ENCODE results near the gene CDKAL1. TPM values are rescaled to one million over a fixed set of nuclear protein-coding genes. Genes with fewer than 3 reads are reported as not detected.

CDKAL1 gene
- total RNA-seq, 1 donor from 2014 or later, result 39.6 TPM

- no peaks in the 10 kb centered on the region for H3K36me3 ChIP-seq
- DNase-seq (ENCODE audit: low spot score), result peak; percentile 55
- H3K4me3 ChIP-seq, result no peak overlapping the region
- no peaks in the 10 kb centered on the region for H3K36me3 Mint-ChIP-seq
- H3K27ac ChIP-seq, result no peak overlapping the region
- H3K4me2 ChIP-seq, result peak overlapping the region; percentile 60
- no peaks in the 10 kb centered on the region for H3K9me3 Mint-ChIP-seq
- no peak overlapping the region for H2AFZ ChIP-seq (replicated peaks)
- no peaks in the 10 kb centered on the region for H4K20me1 ChIP-seq (ENCODE audit: low read depth)
- no peaks in the 10 kb centered on the region for H3K79me2 ChIP-seq (ENCODE audit: low read depth)
- H3K9me3 ChIP-seq (ENCODE audit: low read depth), result no peaks in the 10 kb centered on the region
- no peak overlapping the region for H3K27ac Mint-ChIP-seq
- no peaks in the 10 kb centered on the region for H3F3A ChIP-seq (ENCODE audit: low read depth)
- H3K4me1 ChIP-seq, result peaks cover 37% of the 10 kb centered on the region
- TF ChIP-seq CTCF (IDR thresholded peaks at IDR 0.05) (no peak), EZH2 (IDR thresholded peaks at IDR 0.05) (no peak), EZH2phosphoT487 (IDR thresholded peaks at IDR 0.05) (no peak)
- peaks cover 28% of the 10 kb centered on the region for H3K4me1 Mint-ChIP-seq
- no peak overlapping the region for H3K4me3 Mint-ChIP-seq
- H3K27me3 Mint-ChIP-seq (ENCODE audit: insufficient read depth, low read depth), result peaks cover 3% of the 10 kb centered on the region
- H3K27me3 ChIP-seq, result no peaks in the 10 kb centered on the region
- H3K9ac ChIP-seq, result no peak overlapping the region
Measured at GRCh38 chr6:20868397-20869096, 334.3 kb downstream of the CDKAL1 start.

GRCh38 chr6:20870021-20870420 is 335.8 kb downstream of the CDKAL1 start:
- Mint-ChIP-seq H3K9me3 (no peaks in the 10 kb centered on the region), H3K4me3 (no peak overlapping the region), H3K27ac (no peak overlapping the region), H3K27me3 (ENCODE audit: insufficient read depth, low read depth) (peaks cover 3% of the 10 kb centered on the region), H3K36me3 (no peaks in the 10 kb centered on the region), H3K4me1 (peaks cover 30% of the 10 kb centered on the region)
- peaks cover 42% of the 10 kb centered on the region for H3K4me1 ChIP-seq
- H3K4me3 ChIP-seq, result no peak overlapping the region
- no peak overlapping the region for H3K27ac ChIP-seq
- no peaks in the 10 kb centered on the region for H3K27me3 ChIP-seq
- no peak overlapping the region for H3K4me2 ChIP-seq
- TF ChIP-seq EZH2phosphoT487 (IDR thresholded peaks at IDR 0.05), result no peak
- H2AFZ ChIP-seq (replicated peaks), result no peak overlapping the region
- no peak for DNase-seq (ENCODE audit: low spot score)
- H3F3A ChIP-seq (ENCODE audit: low read depth), result no peaks in the 10 kb centered on the region
- H3K36me3 ChIP-seq, result no peaks in the 10 kb centered on the region
- H3K79me2 ChIP-seq (ENCODE audit: low read depth), result no peaks in the 10 kb centered on the region
- no peak overlapping the region for H3K9ac ChIP-seq
- no peaks in the 10 kb centered on the region for H3K9me3 ChIP-seq (ENCODE audit: low read depth)
- no peaks in the 10 kb centered on the region for H4K20me1 ChIP-seq (ENCODE audit: low read depth)

GRCh38 chr6:20870493-20870892 is 336.2 kb downstream of the CDKAL1 start:
- Histone ChIP-seq H3K4me1 (peaks cover 40% of the 10 kb centered on the region), H3F3A (ENCODE audit: low read depth) (no peaks in the 10 kb centered on the region), H3K9ac (no peak overlapping the region), H3K27me3 (no peaks in the 10 kb centered on the region), H4K20me1 (ENCODE audit: low read depth) (no peaks in the 10 kb centered on the region), H3K9me3 (ENCODE audit: low read depth) (no peaks in the 10 kb centered on the region), H2AFZ (replicated peaks) (no peak overlapping the region), H3K4me2 (no peak overlapping the region), H3K4me3 (no peak overlapping the region), H3K27ac (no peak overlapping the region), H3K79me2 (ENCODE audit: low read depth) (no peaks in the 10 kb centered on the region), H3K36me3 (no peaks in the 10 kb centered on the region)
- Mint-ChIP-seq H3K4me3 (no peak overlapping the region), H3K27me3 (ENCODE audit: insufficient read depth, low read depth) (peaks cover 3% of the 10 kb centered on the region), H3K9me3 (no peaks in the 10 kb centered on the region), H3K4me1 (peaks cover 33% of the 10 kb centered on the region), H3K27ac (no peak overlapping the region), H3K36me3 (no peaks in the 10 kb centered on the region)
- TF ChIP-seq EZH2 (IDR thresholded peaks at IDR 0.05) (no peak), EZH2phosphoT487 (IDR thresholded peaks at IDR 0.05) (no peak), CTCF (IDR thresholded peaks at IDR 0.05) (no peak)
- no peak for DNase-seq (ENCODE audit: low spot score)

- peaks cover 35% of the 10 kb centered on the region for H3K4me1 Mint-ChIP-seq
- DNase-seq (ENCODE audit: low spot score), result peak; percentile 60
Measured at GRCh38 chr6:20873425-20874190, 339.4 kb downstream of the CDKAL1 start.

More at GRCh38 chr6:20873425-20874190, 339.4 kb downstream of the CDKAL1 start:
- no peak overlapping the region for H3K4me2 ChIP-seq
- H3K9ac ChIP-seq, result no peak overlapping the region
- H3K27ac Mint-ChIP-seq, result no peak overlapping the region
- H3K27me3 Mint-ChIP-seq (ENCODE audit: insufficient read depth, low read depth), result peaks cover 3% of the 10 kb centered on the region
- H3K9me3 Mint-ChIP-seq, result no peaks in the 10 kb centered on the region
- H3K36me3 Mint-ChIP-seq, result no peaks in the 10 kb centered on the region
- no peak overlapping the region for H2AFZ ChIP-seq (replicated peaks)
- H3K4me3 ChIP-seq, result no peak overlapping the region
- no peaks in the 10 kb centered on the region for H3K9me3 ChIP-seq (ENCODE audit: low read depth)
- no peaks in the 10 kb centered on the region for H3K79me2 ChIP-seq (ENCODE audit: low read depth)
- H3K27me3 ChIP-seq, result no peaks in the 10 kb centered on the region
- TF ChIP-seq CTCF (IDR thresholded peaks at IDR 0.05) (peak; percentile 58), EZH2 (IDR thresholded peaks at IDR 0.05) (no peak), EZH2phosphoT487 (IDR thresholded peaks at IDR 0.05) (no peak)
- H3F3A ChIP-seq (ENCODE audit: low read depth), result no peaks in the 10 kb centered on the region
- H3K36me3 ChIP-seq, result no peaks in the 10 kb centered on the region
- H3K4me3 Mint-ChIP-seq, result no peak overlapping the region
- no peak overlapping the region for H3K27ac ChIP-seq
- H4K20me1 ChIP-seq (ENCODE audit: low read depth), result no peaks in the 10 kb centered on the region
- peaks cover 19% of the 10 kb centered on the region for H3K4me1 ChIP-seq

Data from neural progenitor cell (in vitro differentiated cells).